HepG2 (cell line): Measurements from ENCODE around the gene LRIT1. TPM values are rescaled to one million over a fixed set of nuclear protein-coding genes. Genes with fewer than 3 reads are reported as not detected.

ENCODE experiments used
- ATAC-seq: fragments of 200-7000 bp; cut with Tn5 transposase; 3 replicates; pipeline ENCODE4 v1.9.1; 2020; ENCODE audit warnings: mild to moderate bottlenecking, moderate library complexity
- BruUV-seq: library from RNA; stranded (reverse); fragments of 400-500 nt; replicated peaks from 2 replicates; lab custom pipeline; 2021; lab: Mats Ljungman, UMichigan
- CTCF ChIA-PET: fragments of 300-600 bp; formaldehyde crosslinking; extraction: SDS; loops from one replicate; lab custom pipeline; 2021; ENCODE audit warnings: low total read pairs, inconsistent platforms, low intra/inter-chr PET ratio; lab: Yijun Ruan, JAX
- POLR2A ChIA-PET: fragments of 350-600 bp; sonication (Branson Sonifier 250); formaldehyde crosslinking; loops from one replicate; lab custom pipeline; 2020; ENCODE audit warnings: antibody characterized with exemption, inconsistent platforms; lab: Yijun Ruan, JAX
- DNase-seq: peaks from one replicate; pipeline ENCODE4 v3.0.0-alpha.2; 2015; ENCODE audit warnings: low spot score
- FAIRE-seq: peaks from 3 replicates; lab custom pipeline; 2011; peaks lifted over from hg19 to GRCh38; lab: Jason Lieb, UNC
- H2AFZ ChIP-seq: one replicate; pipeline ENCODE4 v1.6.1; 2011; ENCODE audit warnings: low read length, inconsistent platforms
- H3K27ac ChIP-seq: fragments of 300-600 bp; 3 replicates; pipeline ENCODE4 v1.8.0; 2011; ENCODE audit warnings: mixed run types, mild to moderate bottlenecking, mixed read lengths, low read length, inconsistent platforms; ENCODE audit not compliant: insufficient read depth; ENCODE audit errors: extremely low read length
- H3K27me3 ChIP-seq, 2 experiments: fragments of 200-600 bp in 1 of 2; 2 replicates in 1 of 2; 3 replicates in 1 of 2; pipeline versions ENCODE4 v1.6.0 to v1.8.0; 2011; ENCODE audit warnings: low read length in 2 of 2, mild to moderate bottlenecking in 2 of 2, moderate library complexity in 2 of 2, inconsistent platforms in 1 of 2; ENCODE audit not compliant: insufficient read depth in 2 of 2, control insufficient read depth in 1 of 2
- H3K36me3 ChIP-seq, 2 experiments: fragments of 200-600 bp in 1 of 2; replicated peaks in 1 of 2; 2 replicates in 1 of 2; 3 replicates in 1 of 2; pipeline versions ENCODE4 v1.5.1 to v1.8.0; 2011; ENCODE audit warnings: low read length in 2 of 2, inconsistent platforms in 1 of 2; ENCODE audit not compliant: insufficient read depth in 2 of 2, control insufficient read depth in 1 of 2
- H3K4me1 ChIP-seq: 2 replicates; pipeline ENCODE4 v1.5.1; 2012; ENCODE audit warnings: low read length, inconsistent platforms; ENCODE audit not compliant: insufficient read depth
- H3K4me2 ChIP-seq: 2 replicates; pipeline ENCODE4 v1.6.0; 2011; ENCODE audit warnings: low read depth, low read length, inconsistent platforms
- H3K4me3 ChIP-seq, 3 experiments: fragments of 200-600 bp in 1 of 3; sonication (generic), shearing (Covaris generic) in 1 of 3; replicated peaks in 1 of 3; 2 replicates each; pipeline ENCODE4 v1.5.1; 2011 to 2016; ENCODE audit warnings: low read length in 3 of 3, inconsistent platforms in 2 of 3, low read depth in 2 of 3, mild to moderate bottlenecking in 2 of 3, control low read depth in 1 of 3, mixed read lengths in 1 of 3; ENCODE audit not compliant: insufficient read depth in 1 of 3
- H3K79me2 ChIP-seq: one replicate; pipeline ENCODE4 v1.6.1; 2011; ENCODE audit warnings: low read length, inconsistent platforms; ENCODE audit not compliant: insufficient read depth
- H3K9ac ChIP-seq: 2 replicates; pipeline ENCODE4 v1.6.0; 2011; ENCODE audit warnings: mild to moderate bottlenecking, low read depth, low read length, inconsistent platforms; ENCODE audit not compliant: insufficient read depth
- H3K9me3 ChIP-seq: 2 replicates; pipeline ENCODE4 v1.5.1; 2012; ENCODE audit warnings: mild to moderate bottlenecking, low read length
- H4K20me1 ChIP-seq: 2 replicates; pipeline ENCODE4 v1.6.0; 2011; ENCODE audit warnings: inconsistent platforms, mild to moderate bottlenecking, low read length, moderate library complexity; ENCODE audit not compliant: insufficient read depth
- AHR ChIP-seq: IDR thresholded peaks from 2 replicates; pipeline ENCODE4 v1.6.1; 2018; ENCODE audit warnings: missing genetic modification reagents, missing compliant biosample characterization
- ATF1 ChIP-seq: IDR thresholded peaks from 2 replicates; pipeline ENCODE4 v1.6.1; 2016; ENCODE audit warnings: mild to moderate bottlenecking, control low read depth
- SIX4 ChIP-seq: sonication (generic); formaldehyde crosslinking; IDR thresholded peaks from 2 replicates; pipeline ENCODE4 v1.4.0; 2020; ENCODE audit warnings: missing genetic modification reagents
- TCF7 ChIP-seq: sonication (generic); IDR thresholded peaks from 2 replicates; pipeline ENCODE4 v1.6.1; 2016; ENCODE audit warnings: antibody characterized with exemption, low read depth
- ZNF17 ChIP-seq: sonication (generic); formaldehyde crosslinking; IDR thresholded peaks from 2 replicates; pipeline ENCODE4 v1.5.0; 2020; ENCODE audit warnings: mild to moderate bottlenecking, missing genetic modification reagents
- WGBS: methylation state at CpG from one replicate; pipeline ENCODE4 v1.1.6; 2017; ENCODE audit warnings: low lambda C conversion rate; 5-methylcytosine and 5-hydroxymethylcytosine counted together
- in situ Hi-C: cut with HindIII; loops from 2 replicates; pipeline ENCODE4 v1.10.0; 2017; ENCODE audit warnings: low pct_unique_long_range_greater_than_20kb; ENCODE audit not compliant: extremely low pct_ligation_motif_present
- intact Hi-C: fragments of 100-400 bp; cut with micrococcal nuclease; formaldehyde crosslinking; loops from one replicate; pipeline ENCODE4 v1.10.0; 2022; ENCODE audit not compliant: unreplicated experiment
- polyA plus RNA-seq, 8 experiments: library from polyadenylated mRNA; depleted of rRNA in 3 of 8; stranded (reverse) in 7 of 8; unstranded in 1 of 8; fragments of >200 nt; fragmentation: Illumina TruSeq in 4 of 8; extraction: Trizol in 4 of 8; gene quantifications; 2 replicates each; pipeline versions ENCODE4 v1.2.1 to v1.2.3, GENCODE V29; 2011 to 2016; ENCODE audit warnings: low read depth in 4 of 8, missing spikeins in 1 of 8, mixed read lengths in 1 of 8; ENCODE audit not compliant: insufficient read depth in 1 of 8
- total RNA-seq, 5 experiments: library from RNA; depleted of rRNA; stranded (reverse); fragments of >200 nt; fragmentation: Illumina TruSeq; extraction: Trizol; gene quantifications; 2 replicates each; pipeline ENCODE4 v1.2.3, GENCODE V29; 2016; ENCODE audit warnings: low read depth in 1 of 5
- TF ChIP-seq, protein P1 (sequence below): sonication (generic); formaldehyde crosslinking; IDR thresholded peaks from 2 replicates; pipeline ENCODE4 v1.8.0; 2022; ENCODE audit warnings: mild to moderate bottlenecking, missing genetic modification reagents, moderate library complexity
- TF ChIP-seq, protein P2 (sequence below): sonication (generic); formaldehyde crosslinking; IDR thresholded peaks from 2 replicates; pipeline ENCODE4 v1.4.0; 2020; ENCODE audit warnings: mild to moderate bottlenecking, low read depth, missing genetic modification reagents

Gene LRIT1
- total and polyA plus RNA-seq, 2 of the 13 experiments (the other 11 are each of a cell fraction or from before 2014, with no cell fraction given), result not detected

GRCh38 chr10:84211566-84211965, 29.8 kb downstream of the LRIT1 start:
- H3K4me2 ChIP-seq, result no peak overlapping the region
- TF ChIP-seq, protein P1, sequence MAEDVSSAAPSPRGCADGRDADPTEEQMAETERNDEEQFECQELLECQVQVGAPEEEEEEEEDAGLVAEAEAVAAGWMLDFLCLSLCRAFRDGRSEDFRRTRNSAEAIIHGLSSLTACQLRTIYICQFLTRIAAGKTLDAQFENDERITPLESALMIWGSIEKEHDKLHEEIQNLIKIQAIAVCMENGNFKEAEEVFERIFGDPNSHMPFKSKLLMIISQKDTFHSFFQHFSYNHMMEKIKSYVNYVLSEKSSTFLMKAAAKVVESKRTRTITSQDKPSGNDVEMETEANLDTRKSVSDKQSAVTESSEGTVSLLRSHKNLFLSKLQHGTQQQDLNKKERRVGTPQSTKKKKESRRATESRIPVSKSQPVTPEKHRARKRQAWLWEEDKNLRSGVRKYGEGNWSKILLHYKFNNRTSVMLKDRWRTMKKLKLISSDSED (CRISPR knock-in tag), result no peak
- TF ChIP-seq SIX4 (CRISPR knock-in tag) (no peak), ZNF17 (CRISPR knock-in tag) (no peak), AHR (CRISPR knock-in tag) (no peak)
- TF ChIP-seq, protein P2, sequence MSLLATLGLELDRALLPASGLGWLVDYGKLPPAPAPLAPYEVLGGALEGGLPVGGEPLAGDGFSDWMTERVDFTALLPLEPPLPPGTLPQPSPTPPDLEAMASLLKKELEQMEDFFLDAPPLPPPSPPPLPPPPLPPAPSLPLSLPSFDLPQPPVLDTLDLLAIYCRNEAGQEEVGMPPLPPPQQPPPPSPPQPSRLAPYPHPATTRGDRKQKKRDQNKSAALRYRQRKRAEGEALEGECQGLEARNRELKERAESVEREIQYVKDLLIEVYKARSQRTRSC, result no peak
- TF ChIP-seq, all 625 proteins: peak for 0
- Histone ChIP-seq H3K9ac (no peak overlapping the region), H2AFZ (no peak overlapping the region), H3K27me3 (peaks cover 0 to 9% of the 10 kb centered on the region in 2 experiments; a peak in 1 of 5 replicates), H3K27ac (no peak overlapping the region), H3K4me1 (no peaks in the 10 kb centered on the region), H3K4me3 (no peak overlapping the region), H3K9me3 (no peaks in the 10 kb centered on the region), H4K20me1 (no peaks in the 10 kb centered on the region), H3K79me2 (no peaks in the 10 kb centered on the region), H3K36me3 (no peaks in the 10 kb centered on the region)
- intact Hi-C loops (no loop called here), in situ Hi-C loops (no loop called here)
- 17% methylated on average over 1 of the region's 2 CpGs for WGBS
- BruUV-seq, result no TSS peak
- DNase-seq (no peak), FAIRE-seq (no peak), ATAC-seq (no peak)
- ChIA-PET CTCF (no interaction called here), POLR2A (no interaction called here)

DNA sequence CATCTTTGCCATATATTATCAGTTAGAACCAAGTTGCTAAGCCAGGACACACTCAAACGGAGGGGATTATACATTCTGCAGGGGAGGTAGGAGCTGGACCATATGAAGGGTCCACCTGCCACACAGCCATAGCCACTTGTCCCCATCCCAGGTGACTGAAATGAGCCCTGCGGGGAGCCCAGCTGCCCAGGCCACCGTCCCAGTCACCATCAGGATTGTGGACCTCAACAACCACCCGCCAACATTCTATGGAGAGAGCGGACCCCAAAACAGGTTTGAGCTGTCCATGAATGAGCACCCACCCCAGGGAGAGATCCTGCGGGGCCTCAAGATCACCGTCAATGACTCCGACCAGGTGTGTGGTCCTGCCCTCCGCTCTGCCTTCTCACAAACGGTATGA, 33.3 kb downstream of the LRIT1 start:
- FAIRE-seq, result no peak
- Histone ChIP-seq H3K4me3 (no peak overlapping the region), H3K9me3 (no peaks in the 10 kb centered on the region), H3K36me3 (no peaks in the 10 kb centered on the region), H3K4me1 (no peaks in the 10 kb centered on the region), H3K9ac (no peak overlapping the region), H3K79me2 (no peaks in the 10 kb centered on the region), H3K4me2 (no peak overlapping the region), H3K27me3 (peaks cover 1 to 10% of the 10 kb centered on the region in 2 experiments; a peak in 2 of 5 replicates), H4K20me1 (no peaks in the 10 kb centered on the region)
- in situ Hi-C loops, result loop anchor here (5.0 kb wide), 1 partner anchor 76 kb away; no protein-coding TSS in a partner anchor
- no peak for ATAC-seq
- POLR2A ChIA-PET, result no interaction called here
- no TSS peak for BruUV-seq
- TF ChIP-seq ATF1 (no peak), TCF7 (no peak)
- TF ChIP-seq, all 625 proteins: peak for 0
- CTCF ChIA-PET, result no interaction called here
- Histone ChIP-seq H3K27ac (no peak overlapping the region), H2AFZ (no peak overlapping the region)
- intact Hi-C loops, result no loop called here
- DNase-seq, result no peak
- 16% methylated on average over 9 of the region's 10 CpGs for WGBS
